Placental pericyte (primary cell): ENCODE results near the gene MATCAP1. TPM values are rescaled to one million over a fixed set of nuclear protein-coding genes. Genes with fewer than 3 reads are reported as not detected.

Source experiments
- small RNA-seq: library from RNA; depleted of rRNA; stranded (forward); fragments of <200 nt; gene quantifications from one replicate; pipeline ENCODE3, GENCODE V24; 2012; ENCODE audit warnings: low replicate concordance
- total RNA-seq: library from RNA; depleted of rRNA; stranded (reverse); fragments of >200 nt; gene quantifications from 2 replicates; pipeline ENCODE4 v1.2.3, GENCODE V29; 2012

The MATCAP1 gene
- total RNA-seq = 5.0 and 11.2 TPM in 2 replicates

DNA sequence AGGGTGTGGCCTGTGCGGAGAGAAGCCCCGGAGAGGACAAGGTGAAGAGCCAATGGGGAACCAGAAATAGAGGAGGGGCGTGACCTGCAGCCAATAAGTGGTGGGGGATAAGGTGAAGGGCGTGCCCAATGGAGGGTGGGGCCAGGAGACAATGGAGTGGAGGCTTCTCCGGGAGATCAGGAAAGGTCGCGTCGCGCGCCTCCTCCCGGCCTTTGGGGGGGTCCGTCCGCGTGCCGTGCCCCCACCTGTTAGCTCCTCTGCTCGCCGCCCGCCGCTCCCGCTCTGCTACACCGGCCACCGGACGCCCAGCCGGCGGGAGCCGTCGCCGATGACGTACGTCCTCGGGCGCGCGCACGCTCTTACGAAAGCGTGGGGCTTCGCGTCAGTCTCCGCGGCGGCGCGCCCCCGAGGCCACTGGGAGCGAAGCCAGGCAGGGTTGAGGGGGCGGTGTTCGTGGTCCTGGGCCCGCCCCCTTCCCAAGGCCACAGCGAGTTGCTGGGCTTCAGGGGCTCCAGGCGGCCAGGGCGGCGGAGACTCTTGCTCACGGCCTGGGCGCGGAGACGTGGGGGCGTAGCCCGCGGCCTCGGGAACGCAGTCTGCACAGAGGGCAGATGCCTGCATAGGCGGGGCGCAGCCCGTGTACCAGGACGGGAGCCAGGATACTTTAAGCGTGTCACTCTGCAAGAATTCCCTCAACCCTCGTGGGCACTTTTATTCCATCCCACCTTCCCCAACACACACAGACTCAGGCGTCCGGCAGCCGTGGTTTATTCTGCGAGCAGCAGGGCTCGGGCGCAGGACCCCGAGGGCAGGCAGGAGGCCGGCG lies at the start of gene MATCAP1:
TSS of gene MATCAP1 (minus strand) at position 337 of the 826 bp plus-strand sequence. CDS start 3,353 bp downstream, outside the sequence.

DNA sequence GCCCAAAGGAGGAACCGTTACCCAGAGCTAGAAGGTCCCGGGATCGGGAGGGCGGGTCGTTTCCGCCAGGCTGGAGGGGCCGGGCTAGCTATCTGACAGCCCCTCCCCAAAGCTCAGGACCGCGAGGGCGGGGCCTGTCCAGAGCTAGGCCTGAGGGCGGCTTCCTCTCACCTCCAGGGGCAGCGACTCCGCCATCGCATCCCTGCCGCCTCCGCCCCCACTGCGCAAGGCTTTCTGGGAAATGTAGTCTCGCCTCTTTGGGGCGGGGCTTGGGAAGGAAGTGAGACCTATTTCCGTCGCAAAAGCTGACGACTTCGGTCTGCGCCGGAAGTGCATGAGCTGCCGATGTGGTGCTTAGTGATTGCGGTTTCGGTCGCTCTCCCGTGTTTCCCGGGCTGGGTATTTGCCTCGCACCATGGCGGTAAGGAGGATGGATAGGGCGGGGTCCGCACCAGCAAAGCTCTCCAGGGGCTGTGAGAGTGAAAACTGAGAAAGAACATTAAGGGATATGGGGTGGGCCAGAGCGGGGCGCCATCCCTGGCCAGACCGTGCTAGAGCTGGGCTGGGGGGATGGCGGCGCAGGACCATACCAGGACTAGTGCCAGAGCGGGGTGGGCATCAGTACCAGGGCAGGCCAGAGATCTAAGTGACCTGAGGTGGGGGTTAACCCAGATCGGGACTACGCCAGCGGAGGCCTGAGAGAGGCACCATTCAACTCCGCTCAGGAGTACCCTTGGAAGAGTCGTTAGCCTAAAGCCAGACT lies 43.2 kb upstream of the MATCAP1 start, which contains the start of gene TMEM208:
TSS of gene TMEM208 (plus strand) at position 327 of the 763 bp plus-strand sequence. CDS start at position 416, 89 bp downstream.

DNA sequence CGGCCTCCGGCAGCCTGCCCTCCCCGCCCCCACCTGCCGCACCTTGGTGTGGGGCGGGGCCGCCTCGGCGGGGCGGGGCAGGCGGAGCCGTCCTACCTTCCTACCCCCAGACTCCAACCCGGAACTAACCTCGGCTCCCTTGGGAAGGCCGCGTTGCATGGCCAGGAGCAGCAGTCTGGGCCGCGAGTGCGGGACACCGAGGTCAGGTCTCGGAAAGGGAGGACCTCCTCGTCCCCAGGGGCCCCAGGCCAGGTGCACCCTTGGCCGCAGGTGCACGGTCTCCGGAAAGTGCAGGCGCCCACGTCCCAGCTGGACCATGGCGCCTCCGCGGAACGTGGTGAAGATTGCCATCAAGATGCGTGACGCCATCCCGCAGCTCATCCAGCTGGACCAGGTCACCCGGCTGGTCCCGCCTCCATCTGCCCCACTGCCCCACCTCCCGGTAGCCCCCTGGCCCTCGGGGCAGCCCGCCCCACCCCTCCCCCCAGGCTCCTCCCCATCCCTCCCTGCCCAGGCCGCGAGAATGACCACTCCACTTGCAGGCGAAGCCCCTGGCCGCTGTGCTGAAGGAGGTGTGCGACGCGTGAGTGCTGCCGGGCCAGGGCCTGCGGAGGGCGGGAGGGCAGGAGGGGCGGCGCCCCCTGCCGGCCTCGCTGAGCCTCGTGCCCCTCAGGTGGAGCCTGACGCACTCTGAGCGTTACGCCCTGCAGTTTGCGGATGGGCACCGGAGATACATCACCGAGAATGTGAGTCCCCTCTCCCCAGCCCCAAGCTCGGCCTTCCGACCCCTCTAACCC lies 15.4 kb upstream of the MATCAP1 start, which contains the start of gene ELMO3:
TSS of gene ELMO3 (plus strand) at position 121 of the 797 bp plus-strand sequence. CDS start at position 317, 196 bp downstream.

DNA sequence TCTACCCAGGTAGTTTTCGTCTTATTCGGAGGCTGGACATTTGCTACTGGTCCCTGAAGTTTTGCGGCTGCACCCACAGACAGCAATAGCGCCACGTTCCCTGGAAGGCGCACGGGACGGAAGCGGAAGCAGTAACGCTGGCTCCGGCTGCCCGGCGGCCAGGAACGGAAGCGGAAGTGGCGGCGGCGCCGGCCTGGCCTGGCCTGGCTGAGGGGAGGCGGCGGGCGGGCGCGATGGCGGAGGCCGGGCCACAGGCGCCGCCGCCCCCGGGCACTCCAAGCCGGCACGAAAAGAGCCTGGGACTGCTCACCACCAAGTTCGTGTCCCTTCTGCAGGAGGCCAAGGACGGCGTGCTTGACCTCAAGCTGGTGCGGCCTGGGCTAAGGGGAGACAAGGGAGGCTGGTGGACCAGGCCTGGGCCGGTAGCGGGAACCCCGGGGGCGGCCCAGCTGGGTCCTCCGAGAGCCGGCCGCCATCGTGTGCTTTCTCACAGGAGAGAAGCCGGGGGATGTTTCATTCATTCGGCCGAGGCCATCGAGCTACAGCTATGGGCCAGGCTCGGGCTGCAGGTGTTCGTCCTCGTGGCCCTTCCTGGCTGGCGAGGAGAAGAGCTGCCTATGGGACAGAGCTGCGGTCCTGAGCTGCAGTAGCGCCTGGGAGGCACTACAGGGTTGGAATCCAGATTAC lies 8.4 kb upstream of the MATCAP1 start, which contains the start of gene E2F4:
TSS of gene E2F4 (plus strand) at position 161 of the 687 bp plus-strand sequence. CDS start at position 234, 73 bp downstream.

DNA sequence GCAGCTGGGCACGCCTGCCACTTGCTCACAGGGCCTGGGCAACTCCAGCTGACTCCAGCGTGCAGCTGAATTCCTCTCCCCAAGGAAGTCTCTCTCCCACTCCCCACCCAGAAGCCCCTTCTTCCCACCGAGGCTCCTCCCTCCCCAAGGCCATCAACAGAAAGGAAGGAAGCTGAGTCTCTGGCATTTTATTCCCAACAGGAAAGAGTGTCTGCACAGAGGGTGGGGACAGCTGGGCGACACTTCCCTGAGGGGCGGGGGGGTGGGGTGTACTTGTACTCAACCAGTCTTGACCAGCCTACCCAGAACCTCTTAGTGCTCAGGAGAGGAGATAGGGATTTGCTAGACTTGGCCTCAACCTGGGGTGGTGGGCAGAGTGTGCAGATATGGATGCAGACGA lies 6.3 kb upstream of the MATCAP1 start, which contains the start of gene EXOC3L1:
TSS of gene EXOC3L1 (minus strand) at position 96 of the 400 bp plus-strand sequence. CDS start 460 bp downstream, outside the sequence.

DNA sequence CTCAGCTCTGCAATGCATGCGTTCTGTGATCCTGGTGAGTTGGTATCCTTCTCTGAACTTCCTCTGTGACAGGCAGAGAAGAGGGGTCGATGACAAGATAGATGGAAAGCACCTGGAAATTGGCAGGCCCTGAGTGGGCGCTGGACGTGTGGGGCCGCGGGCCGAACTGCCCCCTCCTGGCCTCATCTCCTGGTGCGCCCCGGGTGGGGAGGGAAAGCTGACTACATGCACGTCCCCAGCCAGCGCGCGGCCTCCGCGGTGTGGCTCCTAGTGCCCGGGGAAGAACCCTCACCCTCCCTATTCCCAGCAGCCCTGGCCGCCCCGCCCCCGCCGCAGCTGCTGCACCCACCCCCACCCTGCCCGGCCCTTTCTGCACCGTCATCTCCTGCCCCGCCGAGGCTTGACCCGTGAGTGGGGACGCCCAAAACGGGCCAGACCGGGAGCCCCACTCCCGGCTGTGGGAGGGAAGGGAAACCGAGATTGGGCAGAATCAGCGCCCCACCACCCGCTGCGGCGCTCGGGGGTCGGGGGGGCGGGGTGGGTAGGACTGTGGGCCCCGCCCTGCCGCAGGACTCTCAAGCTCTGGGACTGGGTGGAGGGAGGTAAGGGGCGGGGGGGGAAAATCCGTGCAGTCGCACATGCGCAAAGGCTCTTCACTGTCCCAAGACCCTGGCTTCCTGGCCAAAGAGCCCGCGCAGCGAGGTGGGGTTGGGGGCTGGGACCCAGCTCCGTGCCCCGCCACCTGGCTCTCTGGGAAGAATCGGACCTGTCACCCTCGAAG lies 13.4 kb downstream of the MATCAP1 start, which contains the start of gene NOL3:
TSS of gene NOL3 (plus strand) at position 371 of the 781 bp plus-strand sequence.

DNA sequence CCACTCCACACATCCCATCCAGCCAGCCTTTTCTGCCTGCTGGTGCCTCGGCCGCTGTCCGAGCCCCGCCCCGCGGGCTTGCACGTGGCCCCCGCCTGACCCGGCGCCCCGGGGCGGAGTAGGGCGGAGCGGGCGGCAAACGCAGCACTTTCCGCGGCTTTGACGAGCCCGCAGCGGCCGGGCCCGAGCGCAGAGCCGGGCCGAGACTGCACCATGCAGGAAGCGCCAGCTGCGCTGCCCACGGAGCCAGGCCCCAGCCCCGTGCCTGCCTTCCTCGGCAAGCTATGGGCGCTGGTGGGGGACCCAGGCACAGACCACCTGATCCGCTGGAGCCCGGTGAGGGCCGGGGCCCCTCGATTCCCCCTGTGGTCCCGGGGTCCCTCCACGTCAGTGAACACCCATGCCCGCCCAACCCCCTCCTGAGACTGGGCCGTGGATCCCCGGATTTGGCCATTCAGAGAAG lies 19.1 kb downstream of the MATCAP1 start, which contains the start of gene HSF4:
TSS of gene HSF4 (plus strand) at position 147 of the 463 bp plus-strand sequence. CDS start at position 214, 67 bp downstream.

DNA sequence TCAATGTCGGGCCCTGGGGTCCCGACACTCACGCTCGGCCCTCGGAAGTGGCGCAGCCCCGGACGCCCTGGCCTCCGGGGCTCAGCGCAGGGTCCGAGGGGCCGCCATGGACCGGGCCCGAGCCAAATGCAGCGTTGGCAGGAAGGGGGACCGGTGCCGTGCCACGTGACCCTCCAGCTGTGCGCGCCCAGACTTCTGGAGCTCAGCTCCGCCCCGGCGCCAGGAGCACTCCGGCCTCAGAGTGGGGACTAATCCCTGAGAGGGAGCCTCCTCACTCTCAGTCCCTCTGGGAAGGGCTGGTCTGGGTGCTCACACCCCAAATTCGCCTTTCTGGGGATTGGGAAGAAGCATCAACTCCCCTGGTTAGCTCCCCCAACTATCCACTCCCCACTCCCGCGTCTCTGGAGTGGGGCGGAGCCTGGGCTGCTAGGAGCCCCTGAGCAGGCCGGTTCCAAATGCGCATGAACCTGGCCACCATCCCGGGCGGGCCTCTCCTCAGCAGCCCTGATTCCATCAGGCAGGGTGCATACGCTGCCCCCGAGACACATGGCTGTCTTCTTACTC lies 32.8 kb downstream of the MATCAP1 start, which contains the start of gene B3GNT9:
TSS of gene B3GNT9 (minus strand) at position 166 of the 564 bp plus-strand sequence. CDS start 513 bp downstream, outside the sequence.

Small RNA genes within 50 kb of the gene (small RNA-seq; reads per million reads assigned to genes)
- 2.2 reads per million, percentile 71 among the genes with 10 or more reads in this experiment for gene MIR328

Other genes with a start within 250 kb of the MATCAP1 start
- gene CIAO2B, start 249.6 kb downstream of the MATCAP1 start, total RNA-seq = 149 and 154 TPM in 2 replicates
- gene CES2, start 248.4 kb downstream of the MATCAP1 start, total RNA-seq = 38.7 and 46.4 TPM in 2 replicates
- gene CES3, start 222.7 kb downstream of the MATCAP1 start, total RNA-seq = 0.22 TPM in 1 of 2 replicates, not detected in the other
- 2.7 and 2.8 TPM in 2 replicates for gene CES4A, start 195.4 kb downstream of the MATCAP1 start, total RNA-seq
- gene CBFB, start 154.8 kb downstream of the MATCAP1 start, total RNA-seq = 88.4 and 124 TPM in 2 replicates
- 14.0 and 21.0 TPM in 2 replicates for gene PHAF1, start 74.0 kb downstream of the MATCAP1 start, total RNA-seq
- 57.3 and 63.7 TPM in 2 replicates for gene B3GNT9, start 33.0 kb downstream of the MATCAP1 start, total RNA-seq
- 19.8 and 24.3 TPM in 2 replicates for gene TRADD, start 24.1 kb downstream of the MATCAP1 start, total RNA-seq
- gene FBXL8, start 24.0 kb downstream of the MATCAP1 start, total RNA-seq = 9.6 and 12.7 TPM in 2 replicates
- gene HSF4, start 19.2 kb downstream of the MATCAP1 start, total RNA-seq = 2.4 and 9.4 TPM in 2 replicates
- gene NOL3, start 13.4 kb downstream of the MATCAP1 start, total RNA-seq = 13.6 and 15.6 TPM in 2 replicates
- not detected in 2 replicates for gene EXOC3L1, start 6.2 kb upstream of the MATCAP1 start, total RNA-seq
- 69.6 and 120 TPM in 2 replicates for gene E2F4, start 8.2 kb upstream of the MATCAP1 start, total RNA-seq
- gene ELMO3, start 15.2 kb upstream of the MATCAP1 start, total RNA-seq = 0.72 and 0.88 TPM in 2 replicates
- gene TMEM208, start 43.2 kb upstream of the MATCAP1 start, total RNA-seq = 36.4 and 42.0 TPM in 2 replicates
- gene FHOD1, start 63.5 kb upstream of the MATCAP1 start, total RNA-seq = 7.0 and 40.2 TPM in 2 replicates
- 1.1 and 1.6 TPM in 2 replicates for gene SLC9A5, start 65.0 kb upstream of the MATCAP1 start, total RNA-seq
- 6.6 and 21.0 TPM in 2 replicates for gene PLEKHG4, start 95.6 kb upstream of the MATCAP1 start, total RNA-seq
- under 0.01 TPM in 1 of 2 replicates, not detected in the other for gene KCTD19, start 142.8 kb upstream of the MATCAP1 start, total RNA-seq
- not detected in 2 replicates for gene LRRC36, start 142.9 kb upstream of the MATCAP1 start, total RNA-seq
- gene TPPP3, start 209.5 kb upstream of the MATCAP1 start, total RNA-seq = 0.88 and 1.1 TPM in 2 replicates
- 4.6 and 6.0 TPM in 2 replicates for gene ZDHHC1, start 232.5 kb upstream of the MATCAP1 start, total RNA-seq
- under 0.01 TPM in 1 of 2 replicates, not detected in the other for gene HSD11B2, start 247.2 kb upstream of the MATCAP1 start, total RNA-seq